GM10266 (cell line): Measurements from ENCODE around the gene TNNI3K.

Source experiments
- DNase-seq: peaks from one replicate; pipeline ENCODE4 v3.0.0; 2012; ENCODE audit errors: extremely low spot score
- TF ChIP-seq, protein P1 (sequence below): IDR thresholded peaks from 2 replicates; pipeline ENCODE4 v1.5.1; 2012; ENCODE audit warnings: mild to moderate bottlenecking, low read depth; ENCODE audit not compliant: control insufficient read depth, insufficient read depth; ENCODE audit errors: missing control alignments

The TNNI3K gene

GRCh38 chr1:74334147-74334546 is 99.0 kb downstream of the TNNI3K start:
- TF ChIP-seq, protein P1, sequence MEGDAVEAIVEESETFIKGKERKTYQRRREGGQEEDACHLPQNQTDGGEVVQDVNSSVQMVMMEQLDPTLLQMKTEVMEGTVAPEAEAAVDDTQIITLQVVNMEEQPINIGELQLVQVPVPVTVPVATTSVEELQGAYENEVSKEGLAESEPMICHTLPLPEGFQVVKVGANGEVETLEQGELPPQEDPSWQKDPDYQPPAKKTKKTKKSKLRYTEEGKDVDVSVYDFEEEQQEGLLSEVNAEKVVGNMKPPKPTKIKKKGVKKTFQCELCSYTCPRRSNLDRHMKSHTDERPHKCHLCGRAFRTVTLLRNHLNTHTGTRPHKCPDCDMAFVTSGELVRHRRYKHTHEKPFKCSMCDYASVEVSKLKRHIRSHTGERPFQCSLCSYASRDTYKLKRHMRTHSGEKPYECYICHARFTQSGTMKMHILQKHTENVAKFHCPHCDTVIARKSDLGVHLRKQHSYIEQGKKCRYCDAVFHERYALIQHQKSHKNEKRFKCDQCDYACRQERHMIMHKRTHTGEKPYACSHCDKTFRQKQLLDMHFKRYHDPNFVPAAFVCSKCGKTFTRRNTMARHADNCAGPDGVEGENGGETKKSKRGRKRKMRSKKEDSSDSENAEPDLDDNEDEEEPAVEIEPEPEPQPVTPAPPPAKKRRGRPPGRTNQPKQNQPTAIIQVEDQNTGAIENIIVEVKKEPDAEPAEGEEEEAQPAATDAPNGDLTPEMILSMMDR: no peak
- no peak for DNase-seq

DNA sequence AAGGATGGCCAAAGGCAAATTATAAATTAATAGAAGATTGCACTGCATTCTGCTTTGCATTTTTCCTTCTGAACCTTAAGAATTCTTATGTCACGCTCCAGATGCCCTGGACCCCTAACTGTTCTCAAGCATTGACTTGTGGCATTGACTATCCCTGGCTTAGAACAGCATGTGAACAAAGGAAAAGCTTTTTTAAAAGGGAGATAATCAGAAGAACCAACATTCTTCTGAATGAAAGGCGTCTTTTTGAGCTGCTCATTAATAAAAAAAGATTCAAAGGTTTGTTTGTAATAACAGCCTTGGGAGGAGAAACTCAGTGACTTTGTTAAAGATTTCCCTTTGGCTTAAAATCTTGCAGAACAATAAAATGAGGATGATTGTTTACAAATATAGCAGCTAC is 105.5 kb downstream of the TNNI3K start:
- TF ChIP-seq, protein P1: no peak
- DNase-seq: no peak

GRCh38 chr1:74341702-74342339 is 106.6 kb downstream of the TNNI3K start:
- TF ChIP-seq, protein P1: no peak
- DNase-seq: no peak

GRCh38 chr1:74343216-74343615 is 108.0 kb downstream of the TNNI3K start:
- TF ChIP-seq, protein P1: no peak
- DNase-seq: no peak

DNA sequence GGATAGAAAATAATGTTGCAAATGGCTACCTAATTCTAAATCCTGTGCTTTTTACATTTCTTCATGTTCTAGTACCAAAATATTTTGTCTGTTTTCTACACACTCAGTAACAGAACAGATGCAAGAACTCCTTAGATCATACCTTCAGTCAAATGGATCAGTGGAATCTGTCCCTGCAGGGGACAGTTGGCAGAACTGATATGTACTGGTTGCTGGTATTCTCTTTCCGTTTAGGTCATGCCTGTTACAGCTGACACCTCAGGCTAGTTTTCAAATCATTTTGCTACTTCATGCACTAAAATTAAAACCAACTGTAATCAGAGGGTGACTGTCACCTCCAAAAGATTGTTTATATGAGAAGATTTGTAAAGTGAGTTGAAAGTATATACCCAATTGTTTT is 109.2 kb downstream of the TNNI3K start:
- DNase-seq: no peak
- TF ChIP-seq, protein P1: no peak

DNA sequence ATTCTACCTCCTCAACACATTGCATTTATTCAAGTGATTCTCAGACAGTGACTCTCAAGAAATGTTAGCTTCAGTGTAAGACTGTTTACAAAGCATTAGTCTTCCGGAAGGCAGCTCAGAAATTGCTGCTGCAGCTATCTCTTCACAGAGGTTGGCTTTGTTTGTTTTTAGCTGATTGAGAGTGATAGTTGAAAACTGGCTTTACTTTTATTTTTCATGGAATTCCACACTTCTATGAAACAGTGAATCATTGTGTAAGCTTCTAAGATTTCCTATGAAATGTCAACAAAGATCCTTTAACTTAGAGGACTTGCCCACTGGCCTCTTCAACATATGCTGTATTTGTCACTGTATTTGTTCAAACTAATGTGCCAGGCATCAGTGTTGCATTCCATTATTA is 121.3 kb downstream of the TNNI3K start:
- TF ChIP-seq, protein P1: no peak
- DNase-seq: no peak

DNA sequence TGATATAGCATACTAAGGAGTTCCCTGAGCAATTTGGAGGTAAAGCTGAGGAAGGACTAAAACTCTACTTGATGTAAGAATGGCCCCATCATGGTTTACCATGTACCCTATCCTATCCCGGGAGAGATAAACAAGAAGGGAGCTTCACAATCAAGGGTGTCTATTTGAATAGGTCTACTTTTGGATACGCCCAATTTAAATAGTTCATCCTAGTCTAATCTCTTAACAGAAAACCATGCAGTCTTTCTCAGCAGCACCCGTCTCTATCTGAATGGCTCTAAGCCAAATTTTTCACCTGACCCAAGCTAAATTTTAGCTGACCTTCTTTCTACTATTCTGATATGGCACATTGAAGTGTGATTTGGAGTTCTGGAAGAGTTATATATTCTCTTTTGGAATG is 122.0 kb downstream of the TNNI3K start:
- no peak for DNase-seq
- TF ChIP-seq, protein P1: no peak
